Measurements from ENCODE around the gene DDX56. TPM values are rescaled to one million over a fixed set of nuclear protein-coding genes. Genes with fewer than 3 reads are reported as not detected.
"Not testable (repeated sequence)": the region's sequence is repeated elsewhere in the genome, so short reads cannot be mapped to it uniquely, and the experiment has no call there.

DDX56 gene
- total RNA-seq, 1 experiment from 2014 or later, result 154 TPM

- ChIA-PET POLR2A (no interaction called here), CTCF (no interaction called here)
- Mint-ChIP-seq H3K4me1 (ENCODE audit: low read depth, unreplicated experiment) (peaks cover 13% of the 10 kb centered on the region), H3K4me3 (ENCODE audit: unreplicated experiment) (no peak overlapping the region), H3K27me3 (ENCODE audit: insufficient read depth, unreplicated experiment) (no peaks in the 10 kb centered on the region), H3K36me3 (ENCODE audit: insufficient read depth, unreplicated experiment) (peaks cover 22% of the 10 kb centered on the region), H3K9me3 (ENCODE audit: unreplicated experiment) (no peaks in the 10 kb centered on the region), H3K27ac (ENCODE audit: unreplicated experiment) (no peak overlapping the region)
- H3K36me3 ChIP-seq (ENCODE audit: control insufficient read depth, insufficient read depth, low read length), result no peaks in the 10 kb centered on the region
- intact Hi-C loops (cut with micrococcal nuclease; ENCODE audit: unreplicated experiment), result no loop called here
- DNase-seq, result no peak
- no peak for TF ChIP-seq CTCF (IDR thresholded peaks at IDR 0.05; ENCODE audit: insufficient read depth in 1 of 2, low read depth in 1 of 2, low read length in 1 of 2, severe bottlenecking in 1 of 2, unreplicated experiment in 1 of 2)
- 0 out of 2 replicates have a peak, but pooled peaks cover 2% of the 10 kb centered on the region for H3K4me1 ChIP-seq
- no TSS peak for BruUV-seq (replicated peaks)
- no peaks in the 10 kb centered on the region for H3K9me3 ChIP-seq
- no peaks in the 10 kb centered on the region for H3K27me3 ChIP-seq (replicated peaks; ENCODE audit: control insufficient read depth, insufficient read depth, low read length)
- no peak overlapping the region for H3K4me3 ChIP-seq (ENCODE audit: low read depth, low read length)
Measured at GRCh38 chr7:44602576-44602910, 28.8 kb upstream of the DDX56 start.

- Mint-ChIP-seq H3K27me3 (ENCODE audit: insufficient read depth, unreplicated experiment) (no peaks in the 10 kb centered on the region), H3K9me3 (ENCODE audit: unreplicated experiment) (no peaks in the 10 kb centered on the region), H3K4me1 (ENCODE audit: low read depth, unreplicated experiment) (no peaks in the 10 kb centered on the region), H3K36me3 (ENCODE audit: insufficient read depth, unreplicated experiment) (no peaks in the 10 kb centered on the region), H3K27ac (ENCODE audit: unreplicated experiment) (no peak overlapping the region), H3K4me3 (ENCODE audit: unreplicated experiment) (no peak overlapping the region)
- no TSS peak for BruUV-seq (replicated peaks)
- H3K4me1 ChIP-seq, result no peaks in the 10 kb centered on the region
- TF ChIP-seq CTCF (IDR thresholded peaks at IDR 0.05; ENCODE audit: insufficient read depth in 1 of 2, low read depth in 1 of 2, low read length in 1 of 2, severe bottlenecking in 1 of 2, unreplicated experiment in 1 of 2), result no peak
- no peak overlapping the region for H3K4me3 ChIP-seq (ENCODE audit: low read depth, low read length)
- H3K36me3 ChIP-seq (ENCODE audit: control insufficient read depth, insufficient read depth, low read length), result no peaks in the 10 kb centered on the region
- POLR2A ChIA-PET, result no interaction called here
- DNase-seq, result no peak
- intact Hi-C loops (cut with micrococcal nuclease; ENCODE audit: unreplicated experiment), result no loop called here
- H3K9me3 ChIP-seq, result no peaks in the 10 kb centered on the region
- CTCF ChIA-PET, result no interaction called here
- no peaks in the 10 kb centered on the region for H3K27me3 ChIP-seq (replicated peaks; ENCODE audit: control insufficient read depth, insufficient read depth, low read length)
Measured at GRCh38 chr7:44599222-44599621, 25.5 kb upstream of the DDX56 start.

- H3K36me3 Mint-ChIP-seq (ENCODE audit: insufficient read depth, unreplicated experiment); POLR2A ChIA-PET; CTCF ChIA-PET: not testable (repeated sequence)
Measured at GRCh38 chr7:44597181-44597580, 23.5 kb upstream of the DDX56 start.

GRCh38 chr7:44595934-44596635, 22.4 kb upstream of the DDX56 start:
- Mint-ChIP-seq H3K9me3 (ENCODE audit: unreplicated experiment) (no peaks in the 10 kb centered on the region), H3K4me3 (ENCODE audit: unreplicated experiment) (no peak overlapping the region), H3K27ac (ENCODE audit: unreplicated experiment) (no peak overlapping the region), H3K27me3 (ENCODE audit: insufficient read depth, unreplicated experiment) (peaks cover 3% of the 10 kb centered on the region), H3K36me3 (ENCODE audit: insufficient read depth, unreplicated experiment) (no peaks in the 10 kb centered on the region), H3K4me1 (ENCODE audit: low read depth, unreplicated experiment) (no peaks in the 10 kb centered on the region)
- no peaks in the 10 kb centered on the region for H3K27me3 ChIP-seq (replicated peaks; ENCODE audit: control insufficient read depth, insufficient read depth, low read length)
- ChIA-PET POLR2A (no interaction called here), CTCF (no interaction called here)
- no peak for DNase-seq
- intact Hi-C loops (cut with micrococcal nuclease; ENCODE audit: unreplicated experiment), result no loop called here
- no peak for TF ChIP-seq CTCF (IDR thresholded peaks at IDR 0.05; ENCODE audit: insufficient read depth in 1 of 2, low read depth in 1 of 2, low read length in 1 of 2, severe bottlenecking in 1 of 2, unreplicated experiment in 1 of 2)
- H3K4me1 ChIP-seq, result no peaks in the 10 kb centered on the region
- no peak overlapping the region for H3K4me3 ChIP-seq (ENCODE audit: low read depth, low read length)
- BruUV-seq (replicated peaks), result no TSS peak
- no peaks in the 10 kb centered on the region for H3K36me3 ChIP-seq (ENCODE audit: control insufficient read depth, insufficient read depth, low read length)
- no peaks in the 10 kb centered on the region for H3K9me3 ChIP-seq

More at GRCh38 chr7:44597181-44597580, 23.5 kb upstream of the DDX56 start:
- H3K27me3 Mint-ChIP-seq (ENCODE audit: insufficient read depth, unreplicated experiment); H3K36me3 ChIP-seq (ENCODE audit: control insufficient read depth, insufficient read depth, low read length); H3K27me3 ChIP-seq (replicated peaks; ENCODE audit: control insufficient read depth, insufficient read depth, low read length); intact Hi-C loops (cut with micrococcal nuclease; ENCODE audit: unreplicated experiment); H3K27ac Mint-ChIP-seq (ENCODE audit: unreplicated experiment); BruUV-seq (replicated peaks); H3K9me3 ChIP-seq; DNase-seq; H3K4me3 Mint-ChIP-seq (ENCODE audit: unreplicated experiment); H3K4me1 Mint-ChIP-seq (ENCODE audit: low read depth, unreplicated experiment); H3K4me1 ChIP-seq; H3K9me3 Mint-ChIP-seq (ENCODE audit: unreplicated experiment); H3K4me3 ChIP-seq (ENCODE audit: low read depth, low read length): not testable (repeated sequence)
